ENCODE measurements around the gene NET1.
"Not testable (repeated sequence)": the region's sequence is repeated elsewhere in the genome, so short reads cannot be mapped to it uniquely, and the experiment has no call there.

Gene NET1

GRCh38 chr10:5396556-5397300 is 15.6 kb upstream of the NET1 start:
- DNase-seq (ENCODE audit: low read depth), result no peak

GRCh38 chr10:5399332-5399731 is 13.0 kb upstream of the NET1 start:
- no peak for DNase-seq (ENCODE audit: low read depth)

- DNase-seq (ENCODE audit: low read depth), result no peak
Observed at GRCh38 chr10:5400468-5401240, 11.7 kb upstream of the NET1 start.

- DNase-seq (ENCODE audit: low read depth), result no peak
Observed at GRCh38 chr10:5402798-5403197, 9.6 kb upstream of the NET1 start.

- DNase-seq (ENCODE audit: low read depth), result no peak
Observed at GRCh38 chr10:5404208-5405041, 7.9 kb upstream of the NET1 start, which contains the start of gene TUBAL3. TUBAL3 (minus strand) TSS chr10:5404828; CDS start chr10:5404792, 36 bp downstream.

- no peak for DNase-seq (ENCODE audit: low read depth)
Observed at GRCh38 chr10:5406918-5407317, 5.4 kb upstream of the NET1 start.

- DNase-seq (ENCODE audit: low read depth), result not testable (repeated sequence)
Observed at GRCh38 chr10:5410787-5411186, 1.6 kb upstream of the NET1 start.

GRCh38 chr10:5411941-5412276 is 448 bp upstream of the NET1 start:
- DNase-seq (ENCODE audit: low read depth), result no peak

GRCh38 chr10:5413012-5413938 is 918 bp downstream of the NET1 start:
- DNase-seq (ENCODE audit: low read depth), result no peak

- no peak for DNase-seq (ENCODE audit: low read depth)
Observed at GRCh38 chr10:5416981-5417380, 4.6 kb downstream of the NET1 start.

- no peak for DNase-seq (ENCODE audit: low read depth)
Observed at GRCh38 chr10:5418584-5418983, 6.2 kb downstream of the NET1 start.

GRCh38 chr10:5419466-5420094 is 7.2 kb downstream of the NET1 start:
- no peak for DNase-seq (ENCODE audit: low read depth)

- no peak for DNase-seq (ENCODE audit: low read depth)
Observed at GRCh38 chr10:5423771-5424170, 11.4 kb downstream of the NET1 start.

- DNase-seq (ENCODE audit: low read depth), result no peak
Observed at GRCh38 chr10:5424751-5425150, 12.4 kb downstream of the NET1 start.

- DNase-seq (ENCODE audit: low read depth), result no peak
Observed at GRCh38 chr10:5428133-5428532, 15.8 kb downstream of the NET1 start.

GRCh38 chr10:5433182-5433581 is 20.8 kb downstream of the NET1 start:
- no peak for DNase-seq (ENCODE audit: low read depth)

- DNase-seq (ENCODE audit: low read depth), result no peak
Observed at GRCh38 chr10:5434017-5434753, 21.8 kb downstream of the NET1 start.

GRCh38 chr10:5435328-5435727 is 23.0 kb downstream of the NET1 start:
- DNase-seq (ENCODE audit: low read depth), result no peak

- no peak for DNase-seq (ENCODE audit: low read depth)
Observed at GRCh38 chr10:5440206-5440605, 27.8 kb downstream of the NET1 start.

- DNase-seq (ENCODE audit: low read depth), result no peak
Observed at GRCh38 chr10:5441106-5441505, 28.7 kb downstream of the NET1 start.

Measured in stimulated activated CD8-positive, alpha-beta memory T cell treated with anti-CD3 and anti-CD28 coated beads, Interleukin-12 subunit alpha, Interleukin-12 subunit beta, amount 100 ng/mL, for 4 hours (primary cell).